GM19395 (cell line): Measurements from ENCODE around the gene GIT2.
"Not testable (repeated sequence)": the region's sequence is repeated elsewhere in the genome, so short reads cannot be mapped to it uniquely, and the experiment has no call there.

Experiments used
- ATAC-seq: cut with Tn5 transposase; IDR thresholded peaks from one replicate; pipeline ENCODE4 v1.9.1; 2021; ENCODE audit warnings: mild to moderate bottlenecking, moderate library complexity; ENCODE audit not compliant: unreplicated experiment

The GIT2 gene

DNA sequence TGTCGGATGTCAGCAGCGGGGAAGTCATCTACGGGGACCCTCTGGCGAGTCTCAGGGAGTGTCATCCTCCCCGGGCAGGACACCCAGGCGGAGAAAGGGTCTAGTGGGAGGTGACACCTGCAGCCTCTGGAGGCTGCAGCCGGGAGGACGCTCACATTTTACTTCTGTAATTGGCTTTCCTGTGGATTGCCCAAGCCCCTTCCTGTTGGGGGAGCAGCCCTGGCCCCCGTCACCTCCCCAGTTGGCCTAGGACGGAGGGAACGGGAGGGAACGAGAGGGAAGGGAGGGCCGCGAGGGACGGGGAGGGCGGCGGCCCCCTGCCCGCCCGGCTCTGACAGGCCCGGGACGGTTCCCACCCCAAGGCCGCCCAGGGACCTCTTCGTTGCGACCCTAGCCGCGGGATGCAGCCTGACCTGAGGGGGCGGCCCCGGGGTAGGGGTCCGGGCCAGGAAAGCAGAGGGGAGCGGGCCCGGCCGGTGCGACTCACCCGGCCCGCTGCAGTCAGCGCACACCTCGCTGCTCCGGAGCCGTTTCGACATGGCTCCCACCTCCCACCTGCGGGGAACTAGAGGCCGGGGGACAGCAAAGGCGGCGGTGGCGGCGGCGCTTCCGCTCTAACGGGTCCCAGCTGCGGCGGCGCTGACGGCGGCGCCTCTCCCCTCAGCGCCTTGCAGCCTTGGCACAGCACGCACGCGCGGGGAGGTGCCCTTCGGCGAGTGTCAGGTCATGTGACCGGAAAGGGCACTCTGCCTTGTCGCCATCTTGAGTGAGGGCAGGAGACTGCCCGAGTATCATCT is at the start of gene GIT2:
Gene GIT2 (minus strand): TSS at position 683 of the 797 bp plus-strand sequence. CDS start 144 bp downstream, at position 539.
- ATAC-seq, result peak; percentile 60

DNA sequence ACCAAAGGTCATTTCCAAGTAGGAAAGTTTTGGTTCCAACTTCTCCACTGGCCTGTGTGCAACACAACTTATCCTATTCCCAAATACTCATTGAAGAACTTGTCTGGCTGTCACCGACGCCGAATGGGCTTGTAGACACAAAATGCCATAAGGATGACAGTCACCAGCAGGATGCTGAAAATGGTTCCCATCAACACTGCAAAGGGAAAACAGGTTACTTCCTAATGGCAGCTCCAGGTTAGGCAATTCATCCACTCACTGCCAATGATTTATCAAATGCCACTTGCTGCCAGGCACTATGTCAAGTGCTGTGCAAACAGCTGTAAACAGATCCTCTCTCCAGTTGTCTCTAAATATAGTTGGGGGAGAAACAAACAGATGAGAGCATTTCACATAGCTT is 46.1 kb upstream of the GIT2 start:
- ATAC-seq, result no peak

DNA sequence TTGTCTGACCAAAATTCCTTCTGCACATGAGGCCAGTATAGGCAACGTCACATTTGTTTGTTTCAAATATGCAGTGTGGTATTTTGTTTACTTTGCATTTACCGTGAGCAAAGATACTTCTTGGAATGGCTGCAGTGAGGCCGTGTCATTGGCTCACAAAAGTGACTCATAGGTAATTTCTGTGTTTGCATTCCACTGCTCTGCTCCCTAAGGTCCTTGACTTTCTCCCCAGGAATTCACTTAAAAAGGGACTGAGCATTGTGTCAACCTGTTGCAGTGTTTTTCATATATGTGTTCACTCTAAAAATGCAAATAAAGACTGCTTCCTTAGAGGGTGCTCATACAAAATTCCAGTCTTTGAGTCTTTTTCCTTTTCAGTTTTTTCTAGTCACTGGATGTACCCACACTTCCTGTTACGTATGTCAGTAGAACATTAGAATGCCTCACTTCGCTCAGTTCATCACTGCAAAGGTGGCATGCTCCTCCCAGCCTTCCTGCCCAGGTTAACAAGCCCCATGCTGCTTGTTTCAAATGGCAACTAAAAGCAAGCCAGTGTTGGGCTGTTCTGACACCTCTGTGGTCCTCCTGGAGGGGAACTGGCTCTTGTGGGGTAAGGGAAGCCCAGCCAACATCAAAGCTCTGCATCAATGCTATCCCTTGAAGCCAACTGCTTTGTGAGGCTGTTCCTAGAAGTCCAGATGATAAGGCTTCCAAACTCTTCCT is 43.1 kb upstream of the GIT2 start:
- no peak for ATAC-seq

DNA sequence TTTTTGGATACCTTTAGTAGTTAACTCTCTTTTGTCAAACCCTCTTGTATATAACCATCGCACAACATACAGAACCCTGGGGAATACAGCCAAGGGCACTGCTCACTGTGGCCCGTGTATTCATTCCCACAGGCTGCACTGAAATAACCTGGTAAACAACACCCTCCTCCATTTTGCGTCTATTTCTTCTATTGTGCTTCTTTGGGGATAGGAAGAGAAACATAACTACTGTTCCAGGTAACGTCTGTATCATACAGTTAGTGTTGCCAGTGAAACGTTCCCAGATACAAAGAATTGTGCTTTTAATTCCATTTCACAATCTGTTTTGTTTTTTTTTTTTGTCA is 42.5 kb upstream of the GIT2 start:
- no peak for ATAC-seq

DNA sequence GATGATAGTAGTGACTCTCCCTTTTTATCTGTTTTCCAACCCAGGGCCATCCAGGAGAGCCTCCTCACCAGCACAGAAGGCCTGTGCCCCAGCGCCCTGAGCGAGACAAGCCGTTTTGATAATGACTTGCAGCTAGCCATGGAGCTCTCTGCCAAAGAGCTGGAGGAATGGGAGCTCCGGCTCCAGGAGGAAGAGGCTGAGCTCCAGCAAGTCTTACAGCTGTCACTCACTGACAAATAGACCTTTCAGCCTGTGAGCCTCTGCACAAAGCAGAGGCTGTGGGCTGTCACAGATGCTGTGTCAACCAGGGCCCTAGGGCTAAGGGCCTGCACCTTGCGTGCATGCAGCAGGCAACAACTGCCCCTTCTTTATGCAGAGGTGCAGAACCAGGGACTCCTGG is 41.1 kb upstream of the GIT2 start:
- ATAC-seq, result no peak

DNA sequence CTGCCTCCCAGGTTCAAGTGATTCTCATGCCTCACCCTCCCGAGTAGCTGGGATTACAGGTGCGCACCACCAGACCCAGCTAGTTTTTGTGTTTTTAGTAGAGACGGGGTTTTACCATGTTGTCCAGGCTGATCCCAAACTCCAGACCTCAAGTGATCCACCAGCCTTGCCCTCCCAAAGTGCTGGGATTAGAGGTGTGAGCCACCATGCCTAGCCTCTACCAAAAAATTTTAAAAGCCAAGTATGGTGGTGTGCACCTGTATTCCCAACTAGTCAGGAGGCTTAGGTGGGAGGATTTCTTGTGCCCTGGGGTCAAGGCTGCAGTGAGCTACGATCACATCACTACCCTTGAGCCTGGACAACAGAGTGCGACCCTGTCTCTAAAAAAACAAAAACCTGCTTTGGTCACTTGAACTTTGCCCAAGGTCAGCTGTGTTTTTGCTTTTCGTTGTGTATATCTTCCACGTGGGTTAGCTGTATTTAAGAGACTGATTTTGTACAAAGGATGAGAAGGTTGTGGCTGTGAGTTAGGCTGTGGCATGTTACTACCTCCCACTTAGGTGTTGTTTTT is 39.5 kb upstream of the GIT2 start:
- ATAC-seq, result no peak

DNA sequence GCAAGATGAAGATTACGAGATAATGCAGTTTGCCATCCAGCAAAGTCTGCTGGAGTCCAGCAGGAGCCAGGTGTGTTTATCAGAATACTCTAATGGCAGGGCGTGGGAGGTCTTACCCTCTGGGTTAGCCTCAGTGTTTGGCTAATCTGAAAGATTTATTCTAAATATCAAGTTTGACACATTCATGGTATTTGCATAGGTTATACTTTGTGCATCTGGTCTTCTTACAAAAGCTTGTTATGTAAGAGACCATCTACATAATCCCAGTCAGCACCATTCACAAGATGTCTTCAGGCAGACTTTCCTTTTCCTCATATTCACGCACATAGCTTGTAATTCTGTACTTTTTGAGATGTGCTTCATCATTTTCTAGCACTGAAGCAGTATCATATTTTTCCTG is 37.7 kb upstream of the GIT2 start:
- ATAC-seq, result no peak

- ATAC-seq, result no peak
Measured at GRCh38 chr12:110029290-110029815, 33.2 kb upstream of the GIT2 start.

GRCh38 chr12:110028323-110028722 is 32.2 kb upstream of the GIT2 start:
- ATAC-seq, result no peak

DNA sequence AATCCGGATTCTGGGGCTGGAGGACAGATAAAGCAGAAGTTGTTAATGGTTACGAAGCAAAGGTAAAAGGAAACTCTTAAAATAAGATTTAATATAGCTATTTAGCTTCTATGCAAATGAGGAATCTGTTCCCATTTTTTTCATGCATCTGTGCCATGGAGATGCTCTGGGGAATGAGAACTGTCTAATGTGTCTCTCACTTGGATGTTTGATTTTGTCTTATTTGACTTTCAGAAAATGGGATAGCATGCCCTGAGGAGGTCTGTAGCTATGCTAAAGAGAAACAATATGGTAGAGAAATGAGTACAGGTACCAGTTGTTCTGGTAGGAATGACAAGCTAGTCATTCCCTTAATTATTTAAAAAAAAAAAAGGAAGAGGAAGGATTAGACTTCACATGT is 27.9 kb upstream of the GIT2 start:
- ATAC-seq, result no peak

DNA sequence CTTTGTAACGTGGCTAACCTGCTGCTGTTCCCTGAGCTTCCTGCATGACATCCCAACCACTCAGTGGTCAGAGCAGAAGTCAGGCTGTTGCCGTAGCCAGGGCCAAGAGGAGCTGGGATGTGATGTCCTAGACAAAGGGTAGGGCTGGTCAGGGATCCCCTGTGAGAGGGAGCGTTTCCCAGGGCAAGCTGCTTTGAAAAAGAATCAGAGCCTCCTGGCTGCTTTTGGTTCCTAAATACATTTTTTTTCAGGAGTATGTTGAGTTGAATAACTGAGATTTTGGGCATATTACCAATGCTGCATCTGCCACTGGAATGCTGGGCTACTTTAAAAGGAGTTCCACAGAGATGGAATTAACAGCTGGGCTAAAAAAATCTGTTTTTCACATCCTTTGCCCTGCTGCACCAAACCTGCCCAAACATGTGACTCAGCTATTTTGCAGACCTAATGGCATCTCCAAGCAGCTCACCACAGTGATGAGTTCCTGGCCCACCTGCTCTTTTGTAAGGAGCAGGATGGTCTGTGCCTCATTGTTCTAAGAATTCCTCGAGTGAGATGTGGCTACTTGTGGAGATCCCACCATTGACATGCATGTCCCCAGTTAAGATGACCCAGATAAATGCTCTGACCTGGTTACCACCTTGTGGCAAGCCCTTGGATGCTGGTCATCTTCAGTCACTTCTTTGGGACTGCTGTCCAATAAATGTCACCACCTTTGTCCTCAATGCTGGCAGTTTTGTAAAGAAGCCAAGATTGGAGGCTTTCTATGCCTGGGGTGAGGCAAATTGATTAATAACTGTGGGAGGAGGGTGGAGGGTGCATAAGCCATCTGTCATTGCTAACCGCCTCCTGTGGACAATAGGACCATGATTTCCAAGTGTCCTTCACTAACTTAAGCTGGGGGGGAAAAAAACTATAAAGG is 27.2 kb upstream of the GIT2 start:
- no peak for ATAC-seq

GRCh38 chr12:110020956-110021355 is 24.8 kb upstream of the GIT2 start:
- no peak for ATAC-seq

DNA sequence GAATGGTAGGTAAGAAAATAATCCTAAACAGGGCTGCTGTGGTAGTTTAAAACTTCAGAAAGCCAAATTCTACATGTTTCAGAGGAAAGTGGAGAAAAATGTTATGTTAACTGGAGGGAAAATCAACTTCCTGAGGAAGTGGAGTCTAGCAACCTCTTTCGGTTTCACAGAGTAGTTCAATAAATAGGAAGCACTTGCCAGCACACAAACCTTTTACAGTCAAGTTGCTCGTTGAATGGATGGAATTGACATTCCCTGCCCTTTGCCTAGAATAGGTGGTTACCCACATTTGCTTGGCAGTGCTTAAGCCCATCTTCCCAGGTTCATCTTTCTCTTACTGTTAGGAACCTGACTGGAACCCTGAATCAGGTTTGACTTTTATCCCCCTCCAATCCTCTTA is 19.0 kb upstream of the GIT2 start:
- ATAC-seq, result no peak

DNA sequence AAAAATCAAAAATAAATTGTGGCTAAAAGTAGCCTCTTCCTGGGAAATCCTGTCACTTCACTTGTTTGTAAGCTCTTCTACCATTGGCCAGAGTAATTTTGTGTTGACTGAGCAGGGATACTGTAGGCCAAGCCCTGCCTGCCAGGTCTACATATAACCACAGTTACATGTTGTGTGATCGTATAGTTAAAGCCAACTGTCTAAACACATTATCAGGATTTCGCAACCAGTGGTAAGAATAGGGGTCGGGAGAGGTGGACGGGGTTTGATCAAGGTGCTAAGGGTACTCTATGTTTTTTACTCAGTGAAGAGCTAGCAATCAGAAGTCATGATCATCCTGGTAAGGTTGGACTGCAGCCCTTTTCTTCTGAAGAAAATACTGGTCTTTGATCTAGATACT is 16.5 kb upstream of the GIT2 start:
- no peak for ATAC-seq

GRCh38 chr12:110012137-110012536 is 16.0 kb upstream of the GIT2 start:
- ATAC-seq, result peak; percentile 56

GRCh38 chr12:110010853-110011723 is 14.9 kb upstream of the GIT2 start:
- ATAC-seq, result no peak

DNA sequence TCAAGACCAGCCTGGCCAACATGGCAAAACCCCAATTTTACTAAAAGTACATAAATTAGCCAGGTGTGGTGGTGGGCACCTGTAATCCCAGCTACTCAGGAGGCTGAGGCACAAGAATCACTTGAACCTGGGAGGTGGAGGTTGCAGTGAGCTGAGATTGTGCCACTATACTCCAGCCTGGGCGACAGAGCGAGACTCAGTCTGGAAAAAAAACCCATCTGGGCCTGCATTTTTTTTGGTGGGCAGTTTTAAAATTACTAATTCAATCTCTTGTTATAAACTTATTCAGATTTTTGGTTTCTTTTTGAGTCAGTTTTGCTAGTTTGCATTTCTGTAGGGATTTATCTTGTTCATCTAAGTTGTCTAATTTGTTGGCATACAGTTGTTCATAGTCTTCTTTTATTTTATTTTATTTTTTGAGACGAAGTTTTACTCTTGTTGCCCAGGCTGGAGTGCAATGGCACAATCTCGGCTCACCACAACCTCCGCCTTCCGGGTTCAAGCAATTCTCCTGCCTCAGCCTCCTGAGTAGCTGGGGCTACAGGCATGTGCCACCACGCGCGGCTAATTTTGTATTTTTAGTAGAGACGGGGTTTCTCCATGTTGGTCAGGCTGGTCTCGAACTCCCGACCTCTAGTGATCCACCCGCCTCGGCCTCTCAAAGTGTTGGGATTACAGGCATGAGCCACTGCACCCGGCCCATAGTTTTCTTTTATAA is 12.7 kb upstream of the GIT2 start:
- ATAC-seq, result not testable (repeated sequence)

DNA sequence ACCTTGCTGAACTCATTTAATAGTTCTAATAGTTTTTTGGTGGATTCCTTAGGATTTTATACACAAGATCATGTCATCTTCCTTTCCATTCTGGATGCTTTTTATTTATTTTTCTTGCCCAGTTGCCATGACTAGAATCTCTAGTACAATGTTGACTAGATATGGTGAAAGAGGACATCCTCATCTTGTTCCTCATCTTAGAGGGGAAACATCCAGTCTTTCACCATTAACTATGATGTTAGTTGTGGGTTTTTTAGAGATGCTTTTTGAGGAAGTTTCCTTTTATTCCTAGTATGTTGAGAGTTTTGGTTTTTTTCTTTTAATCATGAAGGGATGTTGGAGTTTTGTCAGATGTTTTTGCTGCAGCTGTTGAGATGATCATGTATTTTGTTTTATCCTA is 11.7 kb upstream of the GIT2 start:
- no peak for ATAC-seq

DNA sequence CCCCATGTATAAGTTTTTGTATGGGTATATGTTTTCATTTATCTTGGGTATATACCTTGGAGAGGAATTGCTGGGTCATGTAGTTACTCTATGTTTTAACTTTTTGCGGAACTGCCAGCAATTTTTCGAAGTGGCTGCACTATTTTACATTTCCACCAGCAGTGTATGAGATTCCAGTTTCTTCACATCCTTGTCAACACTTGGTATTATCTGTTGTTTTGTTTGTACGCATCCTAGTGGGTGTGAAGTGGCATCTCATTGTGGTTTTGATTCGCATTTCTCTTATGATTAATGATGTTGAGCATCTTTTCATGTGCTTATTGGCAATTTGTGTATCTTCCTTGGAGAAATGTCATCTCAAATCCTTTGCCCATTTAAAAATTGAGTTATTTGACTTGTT is 9.9 kb upstream of the GIT2 start:
- no peak for ATAC-seq
